ENCODE measurements around the gene MEGF9.

- TF ChIP-seq POLR2A (IDR thresholded peaks at IDR 0.05) (no peak), CTCF (IDR thresholded peaks at IDR 0.05) (no peak), EP300 (IDR thresholded peaks at IDR 0.05) (no peak)
Measured at GRCh38 chr9:120714846-120715388, 647 bp upstream of the MEGF9 start.

Data from gastroesophageal sphincter (tissue), 3 donors.